ENCODE data around the gene NPAS3.

DNA sequence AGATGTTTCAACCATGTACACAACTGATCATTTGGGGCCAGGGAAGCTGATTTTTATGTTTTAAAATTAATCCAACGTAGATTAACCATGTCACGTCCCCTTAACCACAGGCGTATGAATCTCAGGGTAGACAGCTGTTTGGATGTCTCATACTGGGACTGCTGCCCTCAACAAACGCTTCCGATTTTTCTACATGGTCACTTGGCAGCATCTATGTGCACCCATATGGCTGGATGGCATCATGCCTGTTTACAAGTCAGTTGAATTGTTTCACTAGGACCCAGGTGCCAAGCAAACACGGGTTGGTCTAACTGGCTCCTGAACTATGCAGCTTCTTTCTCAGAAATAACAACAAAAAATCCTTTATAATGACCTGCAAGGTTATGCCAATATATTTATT lies 393.8 kb downstream of the NPAS3 start:
- TF ChIP-seq, protein P1, sequence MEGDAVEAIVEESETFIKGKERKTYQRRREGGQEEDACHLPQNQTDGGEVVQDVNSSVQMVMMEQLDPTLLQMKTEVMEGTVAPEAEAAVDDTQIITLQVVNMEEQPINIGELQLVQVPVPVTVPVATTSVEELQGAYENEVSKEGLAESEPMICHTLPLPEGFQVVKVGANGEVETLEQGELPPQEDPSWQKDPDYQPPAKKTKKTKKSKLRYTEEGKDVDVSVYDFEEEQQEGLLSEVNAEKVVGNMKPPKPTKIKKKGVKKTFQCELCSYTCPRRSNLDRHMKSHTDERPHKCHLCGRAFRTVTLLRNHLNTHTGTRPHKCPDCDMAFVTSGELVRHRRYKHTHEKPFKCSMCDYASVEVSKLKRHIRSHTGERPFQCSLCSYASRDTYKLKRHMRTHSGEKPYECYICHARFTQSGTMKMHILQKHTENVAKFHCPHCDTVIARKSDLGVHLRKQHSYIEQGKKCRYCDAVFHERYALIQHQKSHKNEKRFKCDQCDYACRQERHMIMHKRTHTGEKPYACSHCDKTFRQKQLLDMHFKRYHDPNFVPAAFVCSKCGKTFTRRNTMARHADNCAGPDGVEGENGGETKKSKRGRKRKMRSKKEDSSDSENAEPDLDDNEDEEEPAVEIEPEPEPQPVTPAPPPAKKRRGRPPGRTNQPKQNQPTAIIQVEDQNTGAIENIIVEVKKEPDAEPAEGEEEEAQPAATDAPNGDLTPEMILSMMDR (conservative IDR thresholded peaks at IDR 0.05; ENCODE audit: low read length) = no peak
- no peak for TF ChIP-seq EZH2phosphoT487 (IDR thresholded peaks at IDR 0.05; ENCODE audit: borderline replicate concordance)

Measured in Loucy (cell line).